GM12878 (cell line): ENCODE data around the gene MLPH. TPM values are rescaled to one million over a fixed set of nuclear protein-coding genes. Genes with fewer than 3 reads are reported as not detected.

Experiments
- BCLAF1 ChIP-seq: fragments of 450-650 bp; IDR thresholded peaks from 2 replicates; pipeline ENCODE4 v1.6.1; 2017; ENCODE audit warnings: antibody characterized with exemption, mild to moderate bottlenecking, moderate library complexity
- FOS ChIP-seq: IDR thresholded peaks from 3 replicates; pipeline ENCODE4 v1.6.1; 2011; ENCODE audit warnings: borderline replicate concordance; ENCODE audit not compliant: insufficient read length; ENCODE audit errors: extremely low read depth
- IRF3 ChIP-seq: fragments of 450-650 bp; IDR thresholded peaks from 2 replicates; pipeline ENCODE4 v1.6.1; 2014; ENCODE audit warnings: mild to moderate bottlenecking
- IRF4 ChIP-seq: IDR thresholded peaks from 2 replicates; pipeline ENCODE4 v1.6.1; 2011; ENCODE audit warnings: low read depth, low read length
- MLLT1 ChIP-seq: fragments of 450-650 bp; IDR thresholded peaks from 2 replicates; pipeline ENCODE4 v1.6.1; 2016; ENCODE audit warnings: mild to moderate bottlenecking
- PAX5 ChIP-seq: IDR thresholded peaks from 2 replicates; pipeline ENCODE4 v1.6.1; 2011; ENCODE audit warnings: low read depth, low read length, borderline replicate concordance
- POLR2A ChIP-seq: IDR thresholded peaks from 2 replicates; pipeline ENCODE4 v1.6.1; 2011; ENCODE audit warnings: low read depth, mild to moderate bottlenecking, low read length
- RCOR1 ChIP-seq: conservative IDR thresholded peaks from 2 replicates; pipeline ENCODE4 v1.6.1; 2012; ENCODE audit warnings: low read depth, low read length, improper control_type of control experiment
- TCF3 ChIP-seq: IDR thresholded peaks from 2 replicates; pipeline ENCODE4 v1.6.1; 2012; ENCODE audit warnings: low read depth, mild to moderate bottlenecking, low read length, borderline replicate concordance; ENCODE audit not compliant: insufficient read depth
- ZNF207 ChIP-seq: fragments of 450-650 bp; IDR thresholded peaks from 2 replicates; pipeline ENCODE4 v1.6.1; 2014; ENCODE audit warnings: antibody characterized with exemption, mild to moderate bottlenecking, borderline replicate concordance
- ZNF622 ChIP-seq: fragments of 450-650 bp; IDR thresholded peaks from 2 replicates; pipeline ENCODE4 v1.6.1; 2017; ENCODE audit warnings: mild to moderate bottlenecking, inconsistent platforms
- polyA plus RNA-seq, 11 experiments: library from polyadenylated mRNA; depleted of rRNA in 4 of 11; unstranded in 6 of 11; stranded (reverse) in 5 of 11; fragments of >200 nt; fragmentation: Nextera tagmentation in 4 of 11; fragmentation: Illumina TruSeq in 1 of 11; extraction: Ambion mirVana in 4 of 11; extraction: Trizol in 1 of 11; gene quantifications; 1 replicate in 1 of 11; 2 replicates in 10 of 11; pipeline versions ENCODE4 v1.2.1 to v1.2.3, GENCODE V29; 2011 to 2016; ENCODE audit warnings: inconsistent platforms in 2 of 11, missing spikeins in 2 of 11, low read depth in 1 of 11
- total RNA-seq, 4 experiments: library from RNA; depleted of rRNA in 3 of 4; stranded (reverse); fragments of >200 nt in 3 of 4; fragmentation: Illumina TruSeq in 1 of 4; extraction: Trizol in 1 of 4; gene quantifications; 2 replicates each; pipeline versions ENCODE4 v1.2.1 to v1.2.3, GENCODE V29; 2013 to 2021

The MLPH gene
- total and polyA plus RNA-seq, 10 of the 15 experiments (the other 5 are each of a cell fraction or from before 2014, with no cell fraction given), result 0.16 to 0.85 TPM; not detected in 8

GRCh38 chr2:237511433-237511832 lies 24.4 kb downstream of the MLPH start (continued):
- no peak for TF ChIP-seq BCLAF1
- no peak for TF ChIP-seq PAX5
- no peak for TF ChIP-seq RCOR1
- no peak for TF ChIP-seq ZNF207
- TF ChIP-seq IRF3, result no peak
- no peak for TF ChIP-seq POLR2A
- no peak for TF ChIP-seq ZNF622
- TF ChIP-seq FOS, result no peak
- TF ChIP-seq IRF4, result no peak
- TF ChIP-seq TCF3, result no peak
- no peak for TF ChIP-seq MLLT1
- TF ChIP-seq, all 136 proteins: peak for 0
